AG10803 (cell line): ENCODE measurements around the gene EPS8L3.

Source experiments
- DNase-seq: peaks from one replicate; pipeline ENCODE4 v3.0.0; 2010; ENCODE audit warnings: low read depth
- H3K4me3 ChIP-seq: 2 replicates; pipeline ENCODE4 v1.5.1; 2011; ENCODE audit warnings: mild to moderate bottlenecking, low read length, control low read depth
- TF ChIP-seq, protein P1 (sequence below): conservative IDR thresholded peaks from 2 replicates; pipeline ENCODE4 v1.5.1; 2011; ENCODE audit warnings: mild to moderate bottlenecking, low read length, control low read depth, inconsistent platforms

Gene EPS8L3

GRCh38 chr1:109784551-109785252 is 21.0 kb upstream of the EPS8L3 start:
- TF ChIP-seq, protein P1, sequence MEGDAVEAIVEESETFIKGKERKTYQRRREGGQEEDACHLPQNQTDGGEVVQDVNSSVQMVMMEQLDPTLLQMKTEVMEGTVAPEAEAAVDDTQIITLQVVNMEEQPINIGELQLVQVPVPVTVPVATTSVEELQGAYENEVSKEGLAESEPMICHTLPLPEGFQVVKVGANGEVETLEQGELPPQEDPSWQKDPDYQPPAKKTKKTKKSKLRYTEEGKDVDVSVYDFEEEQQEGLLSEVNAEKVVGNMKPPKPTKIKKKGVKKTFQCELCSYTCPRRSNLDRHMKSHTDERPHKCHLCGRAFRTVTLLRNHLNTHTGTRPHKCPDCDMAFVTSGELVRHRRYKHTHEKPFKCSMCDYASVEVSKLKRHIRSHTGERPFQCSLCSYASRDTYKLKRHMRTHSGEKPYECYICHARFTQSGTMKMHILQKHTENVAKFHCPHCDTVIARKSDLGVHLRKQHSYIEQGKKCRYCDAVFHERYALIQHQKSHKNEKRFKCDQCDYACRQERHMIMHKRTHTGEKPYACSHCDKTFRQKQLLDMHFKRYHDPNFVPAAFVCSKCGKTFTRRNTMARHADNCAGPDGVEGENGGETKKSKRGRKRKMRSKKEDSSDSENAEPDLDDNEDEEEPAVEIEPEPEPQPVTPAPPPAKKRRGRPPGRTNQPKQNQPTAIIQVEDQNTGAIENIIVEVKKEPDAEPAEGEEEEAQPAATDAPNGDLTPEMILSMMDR: no peak
- no peak overlapping the region for H3K4me3 ChIP-seq

GRCh38 chr1:109783436-109783835 is 19.7 kb upstream of the EPS8L3 start:
- H3K4me3 ChIP-seq: no peak overlapping the region
- TF ChIP-seq, protein P1: no peak
- peak; percentile 88 for DNase-seq

More at GRCh38 chr1:109784551-109785252, 21.0 kb upstream of the EPS8L3 start:
- DNase-seq: no peak

- TF ChIP-seq, protein P1: no peak
- DNase-seq: no peak
- H3K4me3 ChIP-seq: no peak overlapping the region
These were observed 19.2 kb upstream of the EPS8L3 start for GRCh38 chr1:109782927-109783326.

DNA sequence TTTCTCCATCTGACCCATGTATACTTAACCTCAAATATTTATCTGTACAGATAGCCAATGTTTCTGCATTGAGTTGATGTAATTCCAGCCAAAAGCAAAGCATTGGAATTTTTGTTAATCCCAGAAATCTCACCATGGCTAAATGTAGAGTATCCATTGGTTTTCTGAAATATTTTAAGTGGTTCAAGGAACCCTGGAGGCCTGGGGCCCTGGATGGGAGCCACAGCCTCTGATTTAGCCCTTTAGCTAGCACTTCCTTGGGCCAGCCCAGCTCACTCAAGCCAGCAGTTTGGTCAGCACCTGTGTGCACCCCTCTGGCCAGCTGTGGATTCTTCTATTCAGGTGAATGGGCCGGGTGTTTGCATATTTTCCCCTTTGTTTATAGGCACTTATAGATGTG is 18.8 kb upstream of the EPS8L3 start:
- no peak overlapping the region for H3K4me3 ChIP-seq
- DNase-seq: peak; percentile 91
- TF ChIP-seq, protein P1: no peak

DNA sequence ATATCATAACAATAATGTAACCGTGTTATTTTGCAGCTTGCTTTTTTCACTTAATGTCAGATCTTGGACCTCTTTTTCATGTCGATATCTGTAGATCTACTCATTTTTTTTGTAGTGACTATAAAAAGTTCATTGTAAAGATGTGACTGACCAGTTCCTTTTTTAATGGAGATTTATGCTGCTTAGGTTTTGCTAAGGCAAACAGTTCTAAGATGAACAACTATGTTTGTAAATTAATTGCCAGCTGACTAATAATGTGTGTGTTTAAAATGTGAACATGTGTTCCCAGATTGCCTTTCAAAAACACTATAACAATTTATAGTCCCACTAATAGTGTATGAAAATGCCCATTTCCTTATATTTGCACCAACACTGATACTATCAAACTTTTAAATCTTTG is 18.1 kb upstream of the EPS8L3 start:
- peak; percentile 20 for DNase-seq
- TF ChIP-seq, protein P1: no peak
- no peak overlapping the region for H3K4me3 ChIP-seq

GRCh38 chr1:109780982-109781381 is 17.3 kb upstream of the EPS8L3 start:
- peak; percentile 49 for DNase-seq
- TF ChIP-seq, protein P1: no peak
- H3K4me3 ChIP-seq: no peak overlapping the region

GRCh38 chr1:109777980-109778625 is 14.4 kb upstream of the EPS8L3 start:
- TF ChIP-seq, protein P1: no peak
- H3K4me3 ChIP-seq: no peak overlapping the region
- no peak for DNase-seq
